MM.1S (cell line): Measurements from ENCODE around the gene CACNA2D1.

Experiments used
- DNase-seq: peaks from one replicate; pipeline ENCODE4 v3.0.0-alpha.2; 2015
- H2AFZ ChIP-seq: fragments of 300-600 bp; sonication (generic); 2 replicates; pipeline ENCODE4 v1.6.0; 2016; ENCODE audit warnings: antibody characterized with exemption, low read length
- H3F3A ChIP-seq: fragments of 300-600 bp; sonication (generic); 2 replicates; pipeline ENCODE4 v1.6.1; 2016; ENCODE audit warnings: mild to moderate bottlenecking, antibody characterized with exemption, low read length, moderate library complexity, mixed read lengths; ENCODE audit not compliant: insufficient read depth
- H3K27ac ChIP-seq: fragments of 300-600 bp; sonication (generic); 2 replicates; pipeline ENCODE4 v1.5.1; 2016; ENCODE audit warnings: mild to moderate bottlenecking, low read length
- H3K27me3 ChIP-seq: fragments of 300-600 bp; sonication (generic); replicated peaks from 2 replicates; pipeline ENCODE4 v1.6.0; 2016; ENCODE audit warnings: low read length; ENCODE audit not compliant: insufficient read depth
- H3K36me3 ChIP-seq: fragments of 300-600 bp; sonication (generic); replicated peaks from 2 replicates; pipeline ENCODE4 v1.6.1; 2016; ENCODE audit warnings: mild to moderate bottlenecking, low read length, mixed read lengths; ENCODE audit not compliant: insufficient read depth
- H3K4me1 ChIP-seq: fragments of 300-600 bp; sonication (generic); 2 replicates; pipeline ENCODE4 v1.6.1; 2016; ENCODE audit warnings: low read length, mixed read lengths
- H3K4me2 ChIP-seq: fragments of 300-600 bp; sonication (generic); 2 replicates; pipeline ENCODE4 v1.6.0; 2016; ENCODE audit warnings: low read depth, low read length
- H3K4me3 ChIP-seq: fragments of 300-600 bp; sonication (generic); 2 replicates; pipeline ENCODE4 v1.5.1; 2016; ENCODE audit warnings: low read length, mixed read lengths
- H3K79me2 ChIP-seq: fragments of 300-600 bp; sonication (generic); 2 replicates; pipeline ENCODE4 v1.6.1; 2016; ENCODE audit warnings: mixed run types, low read length, mixed read lengths
- H3K9ac ChIP-seq: fragments of 300-600 bp; sonication (generic); 2 replicates; pipeline ENCODE4 v1.6.1; 2016; ENCODE audit warnings: low read length, mixed read lengths
- H3K9me2 ChIP-seq: fragments of 300-600 bp; sonication (generic); replicated peaks from 2 replicates; pipeline ENCODE4 v1.6.1; 2016; ENCODE audit warnings: mild to moderate bottlenecking, low read length, mixed read lengths; ENCODE audit not compliant: insufficient read depth
- H3K9me3 ChIP-seq: fragments of 300-600 bp; sonication (generic); replicated peaks from 2 replicates; pipeline ENCODE4 v1.6.1; 2016; ENCODE audit warnings: mild to moderate bottlenecking, low read length, mixed read lengths; ENCODE audit not compliant: insufficient read depth
- H4K20me1 ChIP-seq: fragments of 300-600 bp; sonication (generic); 2 replicates; pipeline ENCODE4 v1.6.1; 2016; ENCODE audit warnings: mild to moderate bottlenecking, low read length, moderate library complexity, mixed read lengths; ENCODE audit not compliant: insufficient read depth
- CTCF ChIP-seq: fragments of 300-600 bp; sonication (generic); IDR thresholded peaks from 2 replicates; pipeline ENCODE4 v1.5.1; 2016; ENCODE audit warnings: antibody characterized with exemption, low read length, mixed read lengths
- EZH2 ChIP-seq: fragments of 300-600 bp; sonication (generic); optimal IDR thresholded peaks from 2 replicates; pipeline ENCODE3; 2017; ENCODE audit warnings: low read depth, mild to moderate bottlenecking, antibody characterized with exemption, low read length, mixed read lengths
- EZH2phosphoT487 ChIP-seq: fragments of 300-600 bp; sonication (generic); IDR thresholded peaks from 2 replicates; pipeline ENCODE4 v1.6.1; 2018; ENCODE audit warnings: antibody characterized with exemption, low read length

Gene CACNA2D1

GRCh38 chr7:82164410-82164809 is 279.2 kb downstream of the CACNA2D1 start:
- no peaks in the 10 kb centered on the region for H3K36me3 ChIP-seq
- no peaks in the 10 kb centered on the region for H3K4me1 ChIP-seq
- TF ChIP-seq CTCF: no peak
- TF ChIP-seq EZH2phosphoT487: no peak
- TF ChIP-seq EZH2: no peak

DNA sequence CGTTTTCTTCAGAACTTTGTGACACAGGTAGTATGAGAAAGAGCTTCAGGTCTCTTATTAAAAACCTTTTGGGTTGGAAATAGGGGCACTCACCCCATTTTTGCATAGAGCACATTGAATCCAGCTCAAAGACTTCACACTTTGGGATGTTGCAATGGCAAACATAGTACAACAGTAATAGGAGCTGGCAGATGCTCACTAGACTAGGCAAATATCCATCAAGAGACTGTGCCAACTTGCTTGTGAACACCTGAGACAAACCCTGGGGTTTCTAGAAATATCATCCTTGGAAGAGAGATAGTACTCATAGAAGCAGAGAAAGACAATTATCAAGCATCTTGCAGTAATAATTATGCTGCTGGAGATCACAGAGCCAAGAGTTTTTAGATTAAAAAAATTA is 280.0 kb downstream of the CACNA2D1 start:
- no peaks in the 10 kb centered on the region for H4K20me1 ChIP-seq
- H3K9me2 ChIP-seq: no peaks in the 10 kb centered on the region
- no peaks in the 10 kb centered on the region for H3K27me3 ChIP-seq
- H3K27ac ChIP-seq: no peak overlapping the region
- DNase-seq: no peak
- no peaks in the 10 kb centered on the region for H3K4me1 ChIP-seq
- no peaks in the 10 kb centered on the region for H3K79me2 ChIP-seq
- H3F3A ChIP-seq: no peaks in the 10 kb centered on the region
- H2AFZ ChIP-seq: no peak overlapping the region
- TF ChIP-seq EZH2phosphoT487 (no peak), CTCF (no peak), EZH2 (no peak)
- no peak overlapping the region for H3K4me2 ChIP-seq
- H3K9me3 ChIP-seq: no peaks in the 10 kb centered on the region
- H3K36me3 ChIP-seq: no peaks in the 10 kb centered on the region
- H3K4me3 ChIP-seq: no peak overlapping the region
- H3K9ac ChIP-seq: no peak overlapping the region

More at GRCh38 chr7:82164410-82164809, 279.2 kb downstream of the CACNA2D1 start:
- Histone ChIP-seq H3K4me2 (no peak overlapping the region), H4K20me1 (no peaks in the 10 kb centered on the region), H2AFZ (no peak overlapping the region), H3F3A (no peaks in the 10 kb centered on the region), H3K27me3 (no peaks in the 10 kb centered on the region), H3K79me2 (no peaks in the 10 kb centered on the region), H3K9ac (no peak overlapping the region), H3K9me3 (no peaks in the 10 kb centered on the region), H3K4me3 (no peak overlapping the region), H3K27ac (no peak overlapping the region), H3K9me2 (no peaks in the 10 kb centered on the region)
- no peak for DNase-seq

- TF ChIP-seq CTCF (no peak), EZH2 (no peak), EZH2phosphoT487 (no peak)
- DNase-seq: no peak
- H3K4me3 ChIP-seq: no peak overlapping the region
- no peaks in the 10 kb centered on the region for H3K79me2 ChIP-seq
- no peaks in the 10 kb centered on the region for H3K9me3 ChIP-seq
- no peaks in the 10 kb centered on the region for H4K20me1 ChIP-seq
- H3K27me3 ChIP-seq: no peaks in the 10 kb centered on the region
- H3K4me1 ChIP-seq: no peaks in the 10 kb centered on the region
- no peaks in the 10 kb centered on the region for H3K36me3 ChIP-seq
- no peaks in the 10 kb centered on the region for H3K9me2 ChIP-seq
- no peak overlapping the region for H3K27ac ChIP-seq
- no peaks in the 10 kb centered on the region for H3F3A ChIP-seq
- H3K4me2 ChIP-seq: no peak overlapping the region
- no peak overlapping the region for H3K9ac ChIP-seq
- H2AFZ ChIP-seq: no peak overlapping the region
Measured at GRCh38 chr7:82162289-82162688, 281.3 kb downstream of the CACNA2D1 start.
